ENCODE results near the gene AHDC1. TPM values are rescaled to one million over a fixed set of nuclear protein-coding genes. Genes with fewer than 3 reads are reported as not detected.
"Not testable (repeated sequence)": the region's sequence is repeated elsewhere in the genome, so short reads cannot be mapped to it uniquely, and the experiment has no call there.

The AHDC1 gene
- total and polyA plus RNA-seq, 2 experiments from 2014 or later, result 13.3 to 14.4 TPM

DNA sequence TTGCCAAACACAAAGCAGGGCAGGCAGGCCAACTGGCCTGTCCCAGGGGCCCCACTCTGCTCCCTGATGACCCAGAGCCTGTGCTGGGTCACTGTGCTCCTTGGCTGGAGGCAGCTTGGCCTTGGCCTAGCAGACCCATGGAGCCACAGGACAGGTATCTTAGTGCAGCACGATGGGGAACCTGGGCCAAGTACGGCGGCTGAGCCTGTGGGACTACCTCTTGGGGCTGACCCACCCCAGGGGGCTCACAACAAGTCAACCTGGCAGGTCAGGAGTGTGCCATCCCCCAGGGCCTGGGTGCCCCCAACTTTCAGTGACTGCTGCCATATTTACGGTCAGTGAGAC is 41.1 kb upstream of the AHDC1 start:
- WGBS (ENCODE audit: low lambda C conversion rate, missing lambda C conversion rate), result 93% methylated on average over 4 of the region's 4 CpGs
- H3K9me2 ChIP-seq (replicated peaks; ENCODE audit: insufficient read depth), result no peaks in the 10 kb centered on the region
- H3K4me1 ChIP-seq (ENCODE audit: insufficient read depth), result no peaks in the 10 kb centered on the region
- no peak overlapping the region for H3K4me2 ChIP-seq
- H3K27ac ChIP-seq, result no peak overlapping the region
- H3K4me3 ChIP-seq, result no peak overlapping the region
- no peaks in the 10 kb centered on the region for H3K79me2 ChIP-seq
- no peak for TF ChIP-seq EZH2phosphoT487 (IDR thresholded peaks at IDR 0.05; ENCODE audit: low read depth, severe bottlenecking, unreplicated experiment)
- TF ChIP-seq, protein P1, sequence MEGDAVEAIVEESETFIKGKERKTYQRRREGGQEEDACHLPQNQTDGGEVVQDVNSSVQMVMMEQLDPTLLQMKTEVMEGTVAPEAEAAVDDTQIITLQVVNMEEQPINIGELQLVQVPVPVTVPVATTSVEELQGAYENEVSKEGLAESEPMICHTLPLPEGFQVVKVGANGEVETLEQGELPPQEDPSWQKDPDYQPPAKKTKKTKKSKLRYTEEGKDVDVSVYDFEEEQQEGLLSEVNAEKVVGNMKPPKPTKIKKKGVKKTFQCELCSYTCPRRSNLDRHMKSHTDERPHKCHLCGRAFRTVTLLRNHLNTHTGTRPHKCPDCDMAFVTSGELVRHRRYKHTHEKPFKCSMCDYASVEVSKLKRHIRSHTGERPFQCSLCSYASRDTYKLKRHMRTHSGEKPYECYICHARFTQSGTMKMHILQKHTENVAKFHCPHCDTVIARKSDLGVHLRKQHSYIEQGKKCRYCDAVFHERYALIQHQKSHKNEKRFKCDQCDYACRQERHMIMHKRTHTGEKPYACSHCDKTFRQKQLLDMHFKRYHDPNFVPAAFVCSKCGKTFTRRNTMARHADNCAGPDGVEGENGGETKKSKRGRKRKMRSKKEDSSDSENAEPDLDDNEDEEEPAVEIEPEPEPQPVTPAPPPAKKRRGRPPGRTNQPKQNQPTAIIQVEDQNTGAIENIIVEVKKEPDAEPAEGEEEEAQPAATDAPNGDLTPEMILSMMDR (IDR thresholded peaks at IDR 0.05; ENCODE audit: poor library complexity), result no peak
- TF ChIP-seq EZH2 (IDR thresholded peaks at IDR 0.05; ENCODE audit: borderline replicate concordance), result no peak
- H3K27me3 ChIP-seq, result no peaks in the 10 kb centered on the region
- DNase-seq (ENCODE audit: low spot score), result no peak
- H2AFZ ChIP-seq, result no peak overlapping the region
- H4K20me1 ChIP-seq (ENCODE audit: insufficient read depth, poor library complexity, severe bottlenecking), result no peaks in the 10 kb centered on the region
- no peaks in the 10 kb centered on the region for H3K36me3 ChIP-seq (replicated peaks; ENCODE audit: insufficient read depth, low read depth)
- no peaks in the 10 kb centered on the region for H3K9me3 ChIP-seq (ENCODE audit: low read depth)

DNA sequence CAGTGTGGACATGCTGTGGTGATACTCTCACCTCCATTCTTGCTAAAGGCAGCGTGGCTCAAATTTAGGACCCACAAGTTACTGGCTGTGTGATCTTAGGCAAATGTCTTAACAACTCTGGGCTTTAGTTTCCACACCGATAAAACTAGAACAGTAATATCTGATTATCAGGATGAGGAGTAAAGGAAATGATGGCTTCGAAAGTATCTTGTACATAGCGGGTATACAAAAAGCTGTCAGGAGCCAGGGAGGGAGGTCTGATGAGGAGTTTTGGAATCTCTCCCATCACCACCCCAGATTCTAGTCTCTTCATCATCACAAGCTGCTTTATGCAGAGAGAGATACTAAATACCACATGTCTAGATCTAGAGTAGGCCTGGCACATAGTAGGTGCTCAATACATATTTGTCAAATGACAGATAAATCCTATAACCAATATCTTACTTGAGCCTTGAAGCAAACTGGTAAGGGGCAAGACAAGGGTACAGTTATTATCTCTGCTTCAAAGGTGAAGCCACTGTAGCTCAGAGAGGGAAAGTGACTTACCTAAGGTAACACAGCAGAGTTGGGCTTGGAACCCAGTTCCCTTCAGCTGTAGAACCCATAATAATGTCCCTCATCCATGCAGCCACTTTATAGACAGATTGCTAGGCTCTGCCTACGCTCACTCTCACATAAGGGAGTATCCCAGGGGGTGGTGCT is 40.6 kb upstream of the AHDC1 start:
- no peaks in the 10 kb centered on the region for H3K4me1 ChIP-seq (ENCODE audit: insufficient read depth)

DNA sequence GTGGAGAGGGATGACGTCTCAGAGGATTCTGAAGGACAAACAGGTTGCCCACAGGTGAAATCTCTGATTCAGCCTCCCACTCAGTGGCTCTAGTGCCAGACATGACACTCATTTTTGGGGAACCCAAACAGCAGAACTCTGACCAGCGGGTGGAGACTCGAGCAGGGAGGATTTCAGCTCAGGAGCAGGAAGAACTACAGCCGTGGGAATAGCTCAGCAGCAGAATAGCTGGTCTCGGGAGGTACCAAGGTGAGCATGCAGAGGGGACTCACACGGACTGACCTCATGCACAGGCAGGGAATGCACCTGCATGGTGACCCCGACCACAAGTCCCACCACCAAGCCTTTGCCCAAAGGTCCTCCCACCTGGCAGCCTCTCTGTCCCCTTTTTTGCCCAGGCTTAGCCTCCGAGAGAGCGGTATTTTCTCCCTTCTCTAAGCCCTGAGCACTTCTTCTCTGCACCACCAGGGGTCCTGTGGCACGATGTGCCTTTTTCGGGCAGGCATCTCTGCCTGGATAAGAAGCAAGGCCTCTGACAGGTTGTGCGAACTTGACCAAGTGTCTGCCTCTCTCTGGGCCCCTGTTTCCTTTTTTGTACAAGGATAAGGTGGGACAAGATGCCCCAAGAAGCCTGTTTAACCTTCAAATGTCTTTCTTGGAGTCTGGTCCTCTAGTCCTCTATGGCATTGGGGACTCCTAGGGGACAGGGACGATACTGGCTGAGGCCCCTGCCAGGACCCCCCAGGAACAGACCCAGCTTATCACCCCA is 39.8 kb upstream of the AHDC1 start:
- H3K9me2 ChIP-seq (replicated peaks; ENCODE audit: insufficient read depth), result no peaks in the 10 kb centered on the region
- no peaks in the 10 kb centered on the region for H3K36me3 ChIP-seq (replicated peaks; ENCODE audit: insufficient read depth, low read depth)
- no peak overlapping the region for H2AFZ ChIP-seq
- H3K4me2 ChIP-seq, result no peak overlapping the region
- H3K4me1 ChIP-seq (ENCODE audit: insufficient read depth), result no peaks in the 10 kb centered on the region
- H3K9me3 ChIP-seq (ENCODE audit: low read depth), result no peaks in the 10 kb centered on the region
- no peak overlapping the region for H3K4me3 ChIP-seq
- H4K20me1 ChIP-seq (ENCODE audit: insufficient read depth, poor library complexity, severe bottlenecking), result no peaks in the 10 kb centered on the region
- no peak overlapping the region for H3K27ac ChIP-seq
- no peaks in the 10 kb centered on the region for H3K79me2 ChIP-seq
- H3K27me3 ChIP-seq, result no peaks in the 10 kb centered on the region
- WGBS (ENCODE audit: low lambda C conversion rate, missing lambda C conversion rate), result 36% methylated on average over 13 of the region's 13 CpGs
- peak; percentile 66 for DNase-seq (ENCODE audit: low spot score)
- no peak for TF ChIP-seq EZH2 (IDR thresholded peaks at IDR 0.05; ENCODE audit: borderline replicate concordance)
- TF ChIP-seq, protein P1 (IDR thresholded peaks at IDR 0.05; ENCODE audit: poor library complexity), result peak; percentile 54

More for the DNA sequence above, 40.6 kb upstream of the AHDC1 start:
- H3K9me3 ChIP-seq (ENCODE audit: low read depth), result no peaks in the 10 kb centered on the region
- no peak overlapping the region for H3K4me2 ChIP-seq
- no peak for DNase-seq (ENCODE audit: low spot score)
- no peaks in the 10 kb centered on the region for H3K9me2 ChIP-seq (replicated peaks; ENCODE audit: insufficient read depth)
- no peak overlapping the region for H2AFZ ChIP-seq
- TF ChIP-seq, protein P1 (IDR thresholded peaks at IDR 0.05; ENCODE audit: poor library complexity), result no peak
- TF ChIP-seq EZH2 (IDR thresholded peaks at IDR 0.05; ENCODE audit: borderline replicate concordance) (no peak), EZH2phosphoT487 (IDR thresholded peaks at IDR 0.05; ENCODE audit: low read depth, severe bottlenecking, unreplicated experiment) (no peak)
- 92% methylated on average over 5 of the region's 5 CpGs for WGBS (ENCODE audit: low lambda C conversion rate, missing lambda C conversion rate)
- H3K4me3 ChIP-seq, result no peak overlapping the region
- no peaks in the 10 kb centered on the region for H3K79me2 ChIP-seq
- no peak overlapping the region for H3K27ac ChIP-seq
- H3K27me3 ChIP-seq, result no peaks in the 10 kb centered on the region
- H4K20me1 ChIP-seq (ENCODE audit: insufficient read depth, poor library complexity, severe bottlenecking), result no peaks in the 10 kb centered on the region
- H3K36me3 ChIP-seq (replicated peaks; ENCODE audit: insufficient read depth, low read depth), result no peaks in the 10 kb centered on the region

DNA sequence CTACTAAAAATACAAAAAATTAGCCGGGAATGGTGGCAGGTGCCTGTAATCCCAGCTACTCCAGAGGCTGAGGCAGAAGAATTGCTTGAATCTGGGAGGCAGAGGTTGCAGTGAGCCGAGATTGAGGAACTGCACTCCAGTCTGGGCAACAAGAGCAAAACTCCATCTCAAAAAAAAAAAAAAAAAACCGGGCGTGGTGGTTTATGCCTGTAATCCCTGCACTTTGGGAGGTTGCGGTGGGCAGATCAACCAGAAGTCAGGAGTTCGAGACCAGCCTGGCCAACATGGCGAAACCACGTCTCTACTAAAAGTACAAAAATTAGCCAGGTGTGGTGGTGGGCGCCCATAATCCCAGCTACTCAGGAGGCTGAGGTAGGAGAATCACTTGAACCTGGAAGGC is 36.6 kb upstream of the AHDC1 start:
- H3K9me3 ChIP-seq (ENCODE audit: low read depth); H3K4me3 ChIP-seq; H3K27me3 ChIP-seq; H2AFZ ChIP-seq; H3K9me2 ChIP-seq (replicated peaks; ENCODE audit: insufficient read depth); H3K79me2 ChIP-seq; H3K36me3 ChIP-seq (replicated peaks; ENCODE audit: insufficient read depth, low read depth); H4K20me1 ChIP-seq (ENCODE audit: insufficient read depth, poor library complexity, severe bottlenecking); H3K4me1 ChIP-seq (ENCODE audit: insufficient read depth); DNase-seq (ENCODE audit: low spot score); H3K27ac ChIP-seq; H3K4me2 ChIP-seq: not testable (repeated sequence)
- WGBS (ENCODE audit: low lambda C conversion rate, missing lambda C conversion rate), result 96% methylated on average over 9 of the region's 9 CpGs
